ENCODE results near the gene HS3ST5.

Gene HS3ST5

GRCh38 chr6:114195027-114195365 is 147.8 kb downstream of the HS3ST5 start:
- no peak overlapping the region for H3K27ac ChIP-seq (ENCODE audit: low read depth, low read length)
- no peaks in the 10 kb centered on the region for H3K27me3 ChIP-seq (ENCODE audit: control insufficient read depth, insufficient read depth, low read length)
- H3K4me3 ChIP-seq (ENCODE audit: low read depth, low read length) = no peak overlapping the region
- no peaks in the 10 kb centered on the region for H3K36me3 ChIP-seq (ENCODE audit: control insufficient read depth, insufficient read depth, low read length)
- no peak overlapping the region for H3K9ac ChIP-seq (ENCODE audit: low read length)
- no peaks in the 10 kb centered on the region for H3K9me3 ChIP-seq (ENCODE audit: control insufficient read depth, insufficient read depth, low read depth, low read length)
- H3K4me1 ChIP-seq (ENCODE audit: control insufficient read depth, insufficient read depth, low read length) = peaks cover 14% of the 10 kb centered on the region

DNA sequence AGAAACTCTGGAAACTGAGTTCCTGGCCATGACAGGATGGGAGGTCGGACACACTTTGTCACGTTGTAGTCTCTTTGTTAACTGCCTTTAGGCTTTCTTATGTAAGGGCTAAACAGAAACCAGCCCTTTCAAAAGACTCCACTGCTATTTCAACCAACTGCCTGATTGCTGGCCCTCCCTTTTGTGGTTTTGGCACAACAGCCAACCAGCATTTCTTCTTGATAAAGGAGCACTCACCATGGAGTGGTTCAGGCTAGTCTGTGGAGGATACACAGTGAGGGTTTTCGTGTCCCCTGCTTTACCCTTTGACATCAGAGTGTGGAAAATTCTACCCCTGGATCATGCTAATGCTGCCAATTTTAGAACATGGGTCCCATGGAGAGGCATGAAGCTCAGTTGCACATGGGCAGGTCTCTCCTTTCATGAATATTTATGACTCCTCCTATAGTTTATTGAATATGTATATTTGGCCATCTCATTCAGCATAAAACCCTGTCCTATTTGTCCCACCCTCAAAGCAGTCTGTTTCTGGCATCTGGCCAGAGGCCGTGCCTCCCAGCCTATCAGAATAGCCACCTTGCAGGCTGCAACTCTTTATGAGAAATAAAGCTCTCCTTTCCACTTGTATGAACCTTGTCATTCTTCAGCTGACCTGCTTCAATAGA is 148.3 kb downstream of the HS3ST5 start:
- no peak overlapping the region for H3K4me3 ChIP-seq (ENCODE audit: low read depth, low read length)
- H3K27me3 ChIP-seq (ENCODE audit: control insufficient read depth, insufficient read depth, low read length) = no peaks in the 10 kb centered on the region
- H3K4me1 ChIP-seq (ENCODE audit: control insufficient read depth, insufficient read depth, low read length) = peaks cover 14% of the 10 kb centered on the region
- no peak overlapping the region for H3K27ac ChIP-seq (ENCODE audit: low read depth, low read length)
- no peaks in the 10 kb centered on the region for H3K36me3 ChIP-seq (ENCODE audit: control insufficient read depth, insufficient read depth, low read length)
- H3K9me3 ChIP-seq (ENCODE audit: control insufficient read depth, insufficient read depth, low read depth, low read length) = no peaks in the 10 kb centered on the region
- no peak overlapping the region for H3K9ac ChIP-seq (ENCODE audit: low read length)

DNA sequence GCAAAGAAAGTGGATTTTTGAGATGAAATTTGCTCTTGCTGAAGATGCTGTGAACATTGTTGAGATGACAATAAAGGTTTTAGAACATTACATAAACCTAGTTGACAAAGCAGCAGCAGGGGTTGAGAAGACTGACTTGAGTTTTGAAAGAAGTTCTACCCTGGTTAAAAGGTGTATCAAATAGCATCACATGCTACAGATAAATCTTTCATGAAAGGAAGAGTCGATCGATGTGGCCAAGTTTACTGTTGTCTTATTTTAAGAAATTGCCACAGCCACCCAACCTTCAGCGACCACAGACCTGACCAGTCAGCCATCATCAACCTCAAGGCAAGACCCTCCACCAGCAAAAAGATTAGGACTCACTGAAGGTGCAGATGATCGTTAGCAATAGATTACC is 155.3 kb downstream of the HS3ST5 start:
- no peak overlapping the region for H3K4me3 ChIP-seq (ENCODE audit: low read depth, low read length)
- no peaks in the 10 kb centered on the region for H3K9me3 ChIP-seq (ENCODE audit: control insufficient read depth, insufficient read depth, low read depth, low read length)
- H3K27me3 ChIP-seq (ENCODE audit: control insufficient read depth, insufficient read depth, low read length) = no peaks in the 10 kb centered on the region
- H3K36me3 ChIP-seq (ENCODE audit: control insufficient read depth, insufficient read depth, low read length) = no peaks in the 10 kb centered on the region
- H3K4me1 ChIP-seq (ENCODE audit: control insufficient read depth, insufficient read depth, low read length) = no peaks in the 10 kb centered on the region; the same call in 1 of the 2 replicates
- H3K9ac ChIP-seq (ENCODE audit: low read length) = no peak overlapping the region
- H3K27ac ChIP-seq (ENCODE audit: low read depth, low read length) = no peak overlapping the region

GRCh38 chr6:114181664-114182063 is 161.2 kb downstream of the HS3ST5 start:
- H3K36me3 ChIP-seq (ENCODE audit: control insufficient read depth, insufficient read depth, low read length) = no peaks in the 10 kb centered on the region
- no peaks in the 10 kb centered on the region for H3K27me3 ChIP-seq (ENCODE audit: control insufficient read depth, insufficient read depth, low read length)
- H3K27ac ChIP-seq (ENCODE audit: low read depth, low read length) = no peak overlapping the region
- H3K9me3 ChIP-seq (ENCODE audit: control insufficient read depth, insufficient read depth, low read depth, low read length) = no peaks in the 10 kb centered on the region
- no peak overlapping the region for H3K9ac ChIP-seq (ENCODE audit: low read length)
- no peak overlapping the region for H3K4me3 ChIP-seq (ENCODE audit: low read depth, low read length)
- peaks cover 7% of the 10 kb centered on the region for H3K4me1 ChIP-seq (ENCODE audit: control insufficient read depth, insufficient read depth, low read length)

GRCh38 chr6:114179411-114179810 is 163.4 kb downstream of the HS3ST5 start:
- Histone ChIP-seq H3K36me3 (ENCODE audit: control insufficient read depth, insufficient read depth, low read length) (no peaks in the 10 kb centered on the region), H3K27ac (ENCODE audit: low read depth, low read length) (no peak overlapping the region), H3K4me1 (ENCODE audit: control insufficient read depth, insufficient read depth, low read length) (peaks cover 15% of the 10 kb centered on the region), H3K9me3 (ENCODE audit: control insufficient read depth, insufficient read depth, low read depth, low read length) (no peaks in the 10 kb centered on the region), H3K27me3 (ENCODE audit: control insufficient read depth, insufficient read depth, low read length) (no peaks in the 10 kb centered on the region), H3K4me3 (ENCODE audit: low read depth, low read length) (no peak overlapping the region), H3K9ac (ENCODE audit: low read length) (no peak overlapping the region)

- no peak overlapping the region for H3K4me3 ChIP-seq (ENCODE audit: low read depth, low read length)
- H3K9ac ChIP-seq (ENCODE audit: low read length) = no peak overlapping the region
- no peaks in the 10 kb centered on the region for H3K27me3 ChIP-seq (ENCODE audit: control insufficient read depth, insufficient read depth, low read length)
- no peaks in the 10 kb centered on the region for H3K36me3 ChIP-seq (ENCODE audit: control insufficient read depth, insufficient read depth, low read length)
- no peak overlapping the region for H3K27ac ChIP-seq (ENCODE audit: low read depth, low read length)
- no peaks in the 10 kb centered on the region for H3K9me3 ChIP-seq (ENCODE audit: control insufficient read depth, insufficient read depth, low read depth, low read length)
- H3K4me1 ChIP-seq (ENCODE audit: control insufficient read depth, insufficient read depth, low read length) = peaks cover 23% of the 10 kb centered on the region
Observed at GRCh38 chr6:114176726-114177125, 166.1 kb downstream of the HS3ST5 start.

- Histone ChIP-seq H3K9ac (ENCODE audit: low read length) (no peak overlapping the region), H3K4me3 (ENCODE audit: low read depth, low read length) (no peak overlapping the region), H3K27ac (ENCODE audit: low read depth, low read length) (no peak overlapping the region), H3K4me1 (ENCODE audit: control insufficient read depth, insufficient read depth, low read length) (peaks cover 25% of the 10 kb centered on the region), H3K9me3 (ENCODE audit: control insufficient read depth, insufficient read depth, low read depth, low read length) (no peaks in the 10 kb centered on the region), H3K27me3 (ENCODE audit: control insufficient read depth, insufficient read depth, low read length) (no peaks in the 10 kb centered on the region), H3K36me3 (ENCODE audit: control insufficient read depth, insufficient read depth, low read length) (no peaks in the 10 kb centered on the region)
Observed at GRCh38 chr6:114172576-114173260, 170.1 kb downstream of the HS3ST5 start.

DNA sequence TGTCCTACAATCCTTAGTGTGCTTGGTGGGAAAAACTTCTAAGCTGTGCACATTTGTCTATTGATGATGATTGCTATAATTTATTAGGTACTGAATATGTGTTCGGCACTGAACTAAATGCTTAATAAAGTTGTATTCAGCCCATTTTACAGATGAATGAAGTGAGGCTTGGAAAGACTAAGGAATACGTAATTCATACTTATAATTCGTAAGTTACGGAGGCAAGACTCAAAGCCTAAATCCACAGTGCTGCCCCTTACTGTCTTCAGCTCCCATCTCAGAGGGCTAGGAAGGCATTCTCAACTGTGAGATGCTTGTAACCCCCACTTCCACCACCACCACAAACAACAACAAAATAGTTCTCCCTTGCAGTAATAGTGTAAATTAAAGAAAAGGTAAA is 171.3 kb downstream of the HS3ST5 start:
- H3K27ac ChIP-seq (ENCODE audit: low read depth, low read length) = no peak overlapping the region
- H3K9ac ChIP-seq (ENCODE audit: low read length) = no peak overlapping the region
- H3K4me3 ChIP-seq (ENCODE audit: low read depth, low read length) = no peak overlapping the region
- no peaks in the 10 kb centered on the region for H3K27me3 ChIP-seq (ENCODE audit: control insufficient read depth, insufficient read depth, low read length)
- H3K4me1 ChIP-seq (ENCODE audit: control insufficient read depth, insufficient read depth, low read length) = peaks cover 16% of the 10 kb centered on the region
- no peaks in the 10 kb centered on the region for H3K36me3 ChIP-seq (ENCODE audit: control insufficient read depth, insufficient read depth, low read length)
- no peaks in the 10 kb centered on the region for H3K9me3 ChIP-seq (ENCODE audit: control insufficient read depth, insufficient read depth, low read depth, low read length)

DNA sequence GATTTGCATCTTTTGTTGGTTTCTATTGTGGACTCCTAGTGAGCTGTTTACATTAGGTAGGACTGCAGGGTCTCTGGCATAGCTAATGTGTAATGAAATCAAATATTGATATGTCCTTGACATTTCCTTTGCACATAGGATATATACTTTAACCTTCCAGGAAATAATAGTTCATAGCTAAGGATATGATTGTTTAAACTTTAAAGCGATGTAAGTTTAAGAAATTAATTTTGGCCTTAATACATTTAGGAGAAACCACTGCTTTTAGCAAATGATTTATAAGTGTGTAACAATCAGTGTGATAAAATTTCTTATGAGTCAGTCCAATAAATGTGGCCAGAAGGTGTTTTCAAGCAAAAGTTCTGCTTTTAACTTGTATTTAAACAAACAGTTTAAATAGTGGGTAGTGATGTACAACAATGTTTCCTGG is 171.8 kb downstream of the HS3ST5 start:
- H3K4me3 ChIP-seq (ENCODE audit: low read depth, low read length) = no peak overlapping the region
- H3K4me1 ChIP-seq (ENCODE audit: control insufficient read depth, insufficient read depth, low read length) = peaks cover 11% of the 10 kb centered on the region; the same call in 1 of the 2 replicates
- no peaks in the 10 kb centered on the region for H3K36me3 ChIP-seq (ENCODE audit: control insufficient read depth, insufficient read depth, low read length)
- H3K9me3 ChIP-seq (ENCODE audit: control insufficient read depth, insufficient read depth, low read depth, low read length) = no peaks in the 10 kb centered on the region
- H3K9ac ChIP-seq (ENCODE audit: low read length) = no peak overlapping the region
- H3K27me3 ChIP-seq (ENCODE audit: control insufficient read depth, insufficient read depth, low read length) = no peaks in the 10 kb centered on the region
- H3K27ac ChIP-seq (ENCODE audit: low read depth, low read length) = no peak overlapping the region

DNA sequence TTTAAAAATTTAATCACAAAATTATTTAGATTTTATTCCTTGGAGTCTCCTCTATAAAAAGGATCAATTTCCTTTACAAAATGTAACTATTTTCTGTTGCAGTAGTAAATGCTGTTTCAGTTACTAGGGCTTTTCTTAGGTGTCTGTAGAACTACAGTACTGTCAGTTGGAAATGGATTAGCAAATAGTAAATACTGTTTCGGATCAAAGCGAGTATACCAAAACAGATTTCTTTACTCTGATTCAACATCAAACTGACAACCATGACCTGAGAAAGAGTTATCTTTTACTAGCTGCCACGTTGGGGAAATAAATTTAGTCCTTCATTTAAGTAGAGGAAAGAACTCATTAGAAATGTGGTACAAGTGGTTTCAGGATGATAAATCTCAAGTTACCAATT is 172.5 kb downstream of the HS3ST5 start:
- Histone ChIP-seq H3K27ac (ENCODE audit: low read depth, low read length) (no peak overlapping the region), H3K36me3 (ENCODE audit: control insufficient read depth, insufficient read depth, low read length) (no peaks in the 10 kb centered on the region), H3K9ac (ENCODE audit: low read length) (no peak overlapping the region), H3K4me3 (ENCODE audit: low read depth, low read length) (no peak overlapping the region), H3K4me1 (ENCODE audit: control insufficient read depth, insufficient read depth, low read length) (peaks cover 10% of the 10 kb centered on the region; the same call in 1 of the 2 replicates), H3K27me3 (ENCODE audit: control insufficient read depth, insufficient read depth, low read length) (no peaks in the 10 kb centered on the region), H3K9me3 (ENCODE audit: control insufficient read depth, insufficient read depth, low read depth, low read length) (no peaks in the 10 kb centered on the region)

DNA sequence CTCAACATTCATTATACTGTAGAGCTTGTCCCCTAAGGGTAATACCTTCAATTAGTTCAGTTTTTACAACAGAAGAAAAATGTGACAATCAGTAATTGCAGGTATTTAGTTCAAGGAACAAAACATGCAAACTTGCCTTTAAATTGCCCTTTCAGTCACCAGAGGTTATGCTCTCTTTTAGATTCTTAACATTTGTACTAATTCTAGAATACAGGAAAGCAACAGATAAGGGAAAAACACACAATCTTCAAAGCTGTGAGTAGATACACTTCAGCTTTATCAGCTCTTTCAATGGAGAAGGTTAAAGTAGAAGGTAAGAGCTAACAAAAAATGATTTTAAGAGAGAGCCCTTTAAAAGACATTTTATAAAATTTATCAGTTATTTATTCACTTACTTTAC is 173.1 kb downstream of the HS3ST5 start:
- no peaks in the 10 kb centered on the region for H3K36me3 ChIP-seq (ENCODE audit: control insufficient read depth, insufficient read depth, low read length)
- no peak overlapping the region for H3K4me3 ChIP-seq (ENCODE audit: low read depth, low read length)
- no peaks in the 10 kb centered on the region for H3K9me3 ChIP-seq (ENCODE audit: control insufficient read depth, insufficient read depth, low read depth, low read length)
- H3K27ac ChIP-seq (ENCODE audit: low read depth, low read length) = no peak overlapping the region
- H3K27me3 ChIP-seq (ENCODE audit: control insufficient read depth, insufficient read depth, low read length) = no peaks in the 10 kb centered on the region
- peaks cover 10% of the 10 kb centered on the region; the same call in 1 of the 2 replicates for H3K4me1 ChIP-seq (ENCODE audit: control insufficient read depth, insufficient read depth, low read length)
- no peak overlapping the region for H3K9ac ChIP-seq (ENCODE audit: low read length)

Data from HUES6 (cell line).